NCI-H1930 (cell line): Measurements from ENCODE around the gene PTGIS.
"Not testable (repeated sequence)": the region's sequence is repeated elsewhere in the genome, so short reads cannot be mapped to it uniquely, and the experiment has no call there.

Source experiments
- DNase-seq, 2 experiments: peaks; one replicate each; lab custom pipeline; 2025; lab: John Stamatoyannopoulos, UW

The PTGIS gene

DNA sequence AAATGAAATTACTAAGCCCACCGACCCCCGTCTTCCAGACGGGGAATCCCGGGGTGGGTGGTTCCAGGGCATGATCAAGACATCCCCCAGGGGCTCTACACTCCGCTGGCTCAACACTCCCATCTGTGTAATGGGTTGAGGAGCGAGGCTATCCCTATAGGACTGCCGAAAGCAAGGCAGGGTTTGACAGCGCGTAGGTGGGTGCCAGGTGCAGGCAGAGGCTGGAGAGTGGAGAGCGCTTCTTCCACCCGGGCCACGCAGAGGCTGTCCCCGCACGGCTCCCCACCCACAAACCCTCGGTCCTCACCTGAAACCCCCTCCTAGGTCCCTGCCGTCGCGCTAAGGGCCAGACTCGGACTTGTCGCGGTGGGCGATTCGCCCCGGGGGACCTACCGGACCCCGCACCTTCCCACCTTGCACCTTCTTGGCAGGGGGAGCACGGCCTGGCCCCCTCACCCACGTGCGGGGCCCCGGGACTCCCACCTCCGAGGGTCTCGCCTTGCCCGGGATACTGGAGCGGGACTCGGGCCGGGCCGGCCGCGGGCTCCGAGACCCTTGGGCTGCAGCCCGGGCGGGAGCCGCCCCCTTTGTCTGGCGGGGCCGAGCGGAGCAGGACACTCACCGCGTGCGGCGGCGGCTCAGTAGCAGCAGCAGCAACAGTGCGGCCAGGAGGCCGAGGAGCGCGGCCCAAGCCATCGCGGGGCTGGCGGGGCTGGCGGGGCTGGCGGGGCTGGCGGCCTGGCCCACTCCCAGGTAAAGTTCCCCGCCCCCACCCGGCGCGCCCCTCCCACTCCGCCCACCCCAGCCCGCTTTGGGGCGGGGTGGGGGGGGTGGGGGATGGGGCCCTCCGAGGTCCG is at the start of gene PTGIS:
TSS of gene PTGIS (minus strand) at position 717 of the 857 bp plus-strand sequence. CDS start at position 696, 21 bp downstream.
- DNase-seq: peak in 1 of 2 experiments; percentile 17

DNA sequence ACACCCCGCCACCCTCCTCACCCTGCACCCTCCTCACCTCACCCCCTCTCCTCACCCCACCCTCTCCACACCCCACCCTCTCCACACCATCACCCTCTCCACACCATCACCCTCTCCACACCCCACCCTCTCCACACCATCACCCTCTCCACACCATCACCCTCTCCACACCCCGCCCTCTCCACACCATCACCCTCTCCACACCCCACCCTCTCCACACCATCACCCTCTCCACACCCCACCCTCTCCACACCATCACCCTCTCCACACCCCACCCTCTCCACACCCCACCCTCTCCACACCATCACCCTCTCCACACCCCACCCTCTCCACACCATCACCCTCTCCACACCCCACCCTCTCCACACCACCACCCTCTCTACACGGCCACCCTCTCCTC is 49.5 kb upstream of the PTGIS start:
- DNase-seq: not testable (repeated sequence)

- no peak for DNase-seq
Measured at GRCh38 chr20:49616154-49617007, 48.4 kb upstream of the PTGIS start.

DNA sequence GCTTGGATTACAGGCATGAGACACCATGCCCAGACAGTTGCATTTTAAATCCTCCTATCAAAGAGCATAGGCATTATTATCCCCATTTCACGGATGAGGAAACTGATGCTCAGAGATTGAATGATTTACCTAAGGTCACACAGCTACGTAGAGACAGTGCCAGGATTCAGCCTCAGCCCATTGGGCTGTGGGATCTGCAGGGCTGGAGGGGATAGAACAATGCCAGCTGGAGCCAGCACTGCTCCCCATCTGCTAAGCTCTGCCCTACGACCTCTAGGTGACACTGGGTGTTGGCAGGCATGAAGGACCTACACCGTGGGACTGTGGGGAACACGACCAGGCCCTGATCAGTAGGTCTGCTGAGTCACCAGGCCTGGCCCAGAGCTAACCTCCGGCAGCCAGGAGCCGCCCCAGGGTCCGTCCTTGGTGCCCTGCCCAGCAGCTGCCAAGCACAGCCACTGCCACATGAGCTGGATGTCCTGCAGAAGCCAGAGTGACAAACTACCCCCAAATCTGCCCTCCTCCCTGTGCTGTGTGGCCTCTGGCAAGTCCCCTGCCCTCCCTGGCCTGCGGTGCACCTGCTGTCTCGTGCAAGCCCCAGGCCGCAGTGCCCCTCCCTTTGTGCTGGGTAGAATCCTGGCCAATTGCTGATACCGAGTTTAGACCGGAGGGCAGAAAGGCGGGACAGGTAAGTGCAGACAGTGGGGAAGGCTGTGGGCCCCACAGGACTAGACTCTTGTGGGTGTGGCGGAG is 47.6 kb upstream of the PTGIS start:
- DNase-seq: no peak

DNA sequence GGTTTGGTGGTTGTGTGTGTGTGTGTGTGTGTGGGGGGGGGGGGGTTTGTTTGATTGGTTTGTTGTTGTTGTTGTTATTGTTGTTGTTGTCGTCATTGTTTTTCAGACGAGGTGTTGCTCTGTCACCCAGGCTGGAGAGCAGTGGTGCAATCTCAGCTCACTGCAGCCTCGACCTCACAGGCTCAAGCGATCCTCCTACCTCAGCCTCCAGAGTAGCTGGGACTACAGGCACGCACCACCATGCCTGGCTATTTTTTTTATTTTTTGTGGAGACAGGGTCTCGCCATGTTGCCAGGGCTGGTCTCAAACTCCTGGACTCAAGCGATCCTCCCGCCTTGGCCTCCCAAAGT is 47.1 kb upstream of the PTGIS start:
- DNase-seq: not testable (repeated sequence)

DNA sequence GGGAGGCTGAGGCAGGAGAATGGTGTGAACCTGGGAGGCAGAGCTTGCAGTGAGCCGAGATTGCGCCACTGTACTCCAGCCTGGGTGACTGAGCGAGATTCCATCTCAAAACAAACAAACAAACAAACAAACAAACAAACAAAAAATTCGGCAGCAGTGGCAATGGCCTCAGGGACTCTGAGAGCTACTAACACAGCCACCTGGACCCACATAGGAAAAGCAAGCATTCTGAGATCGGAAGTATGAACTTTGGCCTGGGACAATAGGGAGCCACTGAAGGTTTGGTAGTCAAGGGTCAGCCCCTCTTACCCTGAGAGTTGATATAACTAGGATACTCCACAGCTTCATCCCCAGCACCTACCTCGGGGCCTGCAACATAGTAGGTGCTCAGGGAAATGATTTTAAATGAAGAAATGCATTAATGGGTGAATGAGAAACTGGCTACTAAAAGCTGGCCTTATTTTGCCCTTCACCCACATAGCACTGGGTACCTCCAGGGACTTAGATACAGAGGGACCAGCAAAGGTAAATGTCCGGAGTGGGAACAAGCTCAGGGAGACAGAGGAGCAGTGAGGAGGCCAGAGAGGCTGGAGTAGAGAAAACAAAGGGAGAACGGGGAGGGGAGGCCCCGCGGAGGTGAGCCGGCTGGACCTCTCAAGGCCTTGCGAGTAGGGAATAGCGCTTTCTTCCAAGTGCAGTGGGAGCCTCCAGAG is 46.6 kb upstream of the PTGIS start:
- DNase-seq: no peak

- DNase-seq: no peak
Measured at GRCh38 chr20:49612127-49612738, 44.3 kb upstream of the PTGIS start.

DNA sequence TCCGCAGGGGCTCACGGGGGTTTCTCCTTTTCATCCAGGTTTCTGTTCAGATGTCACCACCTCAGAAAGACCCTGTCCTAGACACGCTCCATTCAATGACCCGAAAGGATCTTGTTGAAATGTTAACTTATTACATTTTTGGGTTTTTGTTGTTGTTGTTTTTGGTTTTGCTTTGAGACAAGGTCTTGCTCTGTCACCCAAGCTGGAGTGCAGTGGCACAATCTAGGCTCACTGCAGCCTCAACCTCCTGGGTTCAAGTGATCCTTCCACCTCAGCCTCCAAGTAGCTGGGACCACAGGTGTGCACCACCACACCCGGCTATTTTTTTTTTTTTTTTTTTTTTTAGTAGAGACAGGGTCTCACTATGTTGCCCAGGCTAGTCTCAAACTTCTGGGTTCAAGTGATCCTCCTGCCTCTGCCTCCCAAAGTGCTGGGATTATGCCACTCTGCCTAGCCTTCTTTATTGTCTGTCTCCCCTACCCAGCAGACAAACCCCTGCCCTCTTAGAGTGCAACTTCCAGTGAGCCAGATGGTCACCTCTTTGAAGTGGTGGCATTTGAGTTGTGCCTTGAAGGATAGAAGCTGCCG is 43.7 kb upstream of the PTGIS start:
- not testable (repeated sequence) for DNase-seq

GRCh38 chr20:49610691-49611538 is 43.0 kb upstream of the PTGIS start:
- DNase-seq: peak; percentile 69 to 80

GRCh38 chr20:49608752-49609670 is 41.1 kb upstream of the PTGIS start:
- peak; percentile 70 to 72 for DNase-seq

DNA sequence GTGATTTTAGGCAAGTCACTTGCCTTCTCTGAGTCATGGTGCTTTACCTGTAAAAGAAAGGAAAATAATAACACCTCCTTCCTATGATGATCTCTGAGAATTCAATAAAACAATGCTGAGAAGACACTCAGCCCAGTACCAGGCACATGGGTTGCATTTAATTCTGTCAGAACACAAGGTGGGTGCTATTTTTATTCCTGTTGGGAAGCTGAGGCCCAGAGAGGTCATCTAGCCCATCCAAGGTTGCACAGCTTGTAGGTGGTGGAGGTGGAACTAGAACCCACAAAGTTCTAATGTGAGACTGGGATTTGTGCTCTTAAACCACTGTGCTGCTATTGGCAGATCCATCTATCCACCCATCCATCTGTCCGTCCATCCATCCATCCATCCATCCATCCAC is 39.6 kb upstream of the PTGIS start:
- no peak for DNase-seq

GRCh38 chr20:49603209-49603627 is 35.3 kb upstream of the PTGIS start:
- no peak for DNase-seq

- DNase-seq: no peak
Measured at GRCh38 chr20:49602345-49603208, 34.6 kb upstream of the PTGIS start.

DNA sequence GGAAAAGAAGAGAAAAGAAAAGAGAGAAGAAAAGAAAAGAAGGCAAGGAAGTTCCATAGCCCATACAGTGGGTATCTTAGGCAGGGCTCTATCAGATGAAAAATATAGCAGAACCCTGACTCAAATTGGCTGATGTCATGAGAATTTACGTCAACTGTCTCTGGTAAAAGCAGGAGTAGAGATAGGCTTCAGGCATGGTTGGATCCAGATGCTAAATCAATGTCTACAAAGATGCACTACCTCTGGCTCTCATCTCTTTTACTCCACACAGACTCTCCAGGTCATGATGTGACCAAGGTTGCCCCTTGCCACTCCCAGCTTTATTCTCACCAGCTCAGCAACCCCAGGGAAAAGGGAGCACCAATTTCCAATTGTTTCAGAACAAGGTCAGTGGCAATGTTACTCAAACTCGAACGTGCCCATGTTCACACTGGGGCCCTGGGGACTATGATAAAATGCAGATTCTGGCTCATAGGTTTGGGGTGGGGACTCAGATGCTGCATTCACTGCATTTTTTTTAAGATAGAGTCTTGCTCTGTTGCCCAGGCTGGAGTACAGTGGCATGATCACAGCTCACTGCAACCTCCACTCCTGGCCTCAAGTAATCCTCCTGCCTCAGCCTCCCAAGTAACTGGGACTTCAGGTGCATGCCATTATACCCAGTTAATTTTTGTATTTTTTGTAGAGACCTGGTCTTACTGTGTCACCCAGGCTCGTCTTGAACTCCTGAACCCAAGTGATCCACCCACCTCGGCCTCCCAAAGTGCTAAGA is 33.4 kb upstream of the PTGIS start:
- DNase-seq: no peak

GRCh38 chr20:49599746-49600113 is 31.8 kb upstream of the PTGIS start:
- DNase-seq: no peak

GRCh38 chr20:49597825-49598395 is 30.0 kb upstream of the PTGIS start:
- DNase-seq: no peak
